Osteoblast (primary cell): Measurements from ENCODE around the gene MIEF1. TPM values are rescaled to one million over a fixed set of nuclear protein-coding genes. Genes with fewer than 3 reads are reported as not detected.

Source experiments
- DNase-seq: peaks from one replicate; pipeline ENCODE4 v3.0.0; 2011; ENCODE audit warnings: low spot score, mixed read lengths; ENCODE audit not compliant: insufficient read length; ENCODE audit errors: missing footprints
- H2AFZ ChIP-seq: 2 replicates; pipeline ENCODE4 v1.6.0; 2011; ENCODE audit warnings: mild to moderate bottlenecking, low read length
- H3K27ac ChIP-seq: 2 replicates; pipeline ENCODE4 v1.5.1; 2011; ENCODE audit warnings: mild to moderate bottlenecking, low read depth, low read length, moderate library complexity
- H3K27me3 ChIP-seq: 2 replicates; pipeline ENCODE4 v1.6.0; 2012; ENCODE audit warnings: mild to moderate bottlenecking, control low read depth, inconsistent platforms, low read length, moderate library complexity; ENCODE audit not compliant: insufficient read depth
- H3K36me3 ChIP-seq: 2 replicates; pipeline ENCODE4 v1.5.1; 2011; ENCODE audit warnings: mild to moderate bottlenecking, low read length, control low read depth, moderate library complexity; ENCODE audit not compliant: insufficient read depth
- H3K4me1 ChIP-seq: 2 replicates; pipeline ENCODE4 v1.5.1; 2011; ENCODE audit warnings: mild to moderate bottlenecking, low read length, control low read depth, moderate library complexity; ENCODE audit not compliant: insufficient read depth
- H3K4me2 ChIP-seq: 2 replicates; pipeline ENCODE4 v1.6.0; 2011; ENCODE audit warnings: mild to moderate bottlenecking, low read length; ENCODE audit not compliant: insufficient read depth
- H3K4me3 ChIP-seq: fragments of 200-600 bp; sonication (generic); 3 replicates; pipeline ENCODE4 v1.5.1; 2012; ENCODE audit warnings: mild to moderate bottlenecking, low read length, inconsistent platforms; ENCODE audit not compliant: insufficient read depth
- H3K79me2 ChIP-seq: 2 replicates; pipeline ENCODE4 v1.6.0; 2012; ENCODE audit warnings: mild to moderate bottlenecking, low read length, control low read depth, inconsistent platforms; ENCODE audit not compliant: insufficient read depth
- H3K9me3 ChIP-seq: 2 replicates; pipeline ENCODE4 v1.5.1; 2011; ENCODE audit warnings: low read depth, low read length, control low read depth
- H4K20me1 ChIP-seq: 2 replicates; pipeline ENCODE4 v1.6.0; 2012; ENCODE audit warnings: mild to moderate bottlenecking, low read length, control low read depth; ENCODE audit not compliant: insufficient read depth
- total RNA-seq: library from RNA; depleted of rRNA; stranded (reverse); fragments of >200 nt; gene quantifications from 2 replicates; pipeline ENCODE4 v1.2.3, GENCODE V29; 2012
- TF ChIP-seq, protein P1 (sequence below): IDR thresholded peaks from 2 replicates; pipeline ENCODE4 v1.5.1; 2011; ENCODE audit warnings: mild to moderate bottlenecking, low read depth, low read length, moderate library complexity; ENCODE audit errors: extremely low read depth

Gene MIEF1
- total RNA-seq, 1 donor = 23.5 TPM

DNA sequence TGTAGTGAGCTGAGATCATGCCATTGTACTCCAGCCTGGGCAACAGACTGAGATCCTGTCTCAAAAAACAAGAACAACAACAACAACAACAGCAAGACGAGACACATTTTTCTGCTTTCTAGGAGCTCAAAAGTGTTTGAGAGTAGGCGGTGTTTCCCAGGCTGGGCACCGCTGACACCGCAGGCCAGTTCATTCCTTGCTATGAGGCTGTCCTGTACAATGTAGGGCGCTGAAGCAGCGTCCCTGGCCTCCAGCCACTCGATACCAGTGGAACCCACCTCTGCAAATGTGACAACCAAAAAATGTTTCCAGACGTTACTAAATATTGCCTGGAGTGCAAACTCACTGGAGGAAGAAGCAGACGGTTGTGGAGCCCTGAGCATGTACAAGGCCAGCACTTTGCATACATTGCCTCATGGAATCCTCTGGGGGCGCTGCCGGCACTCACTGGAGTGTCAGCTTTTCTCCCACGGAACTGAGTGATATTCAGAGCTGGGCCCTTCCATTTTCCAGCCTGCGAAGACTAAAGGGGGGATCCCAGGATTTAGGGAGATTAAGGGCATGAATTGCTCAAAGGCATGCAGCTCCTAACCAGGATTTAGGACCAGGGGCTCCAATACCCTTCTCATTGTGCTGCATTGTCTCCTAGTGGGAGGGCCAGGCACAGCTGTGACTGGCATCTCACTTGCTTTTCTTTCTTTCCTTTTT lies 5.8 kb upstream of the MIEF1 start:
- no peak overlapping the region for H3K4me3 ChIP-seq
- no peak overlapping the region for H3K27ac ChIP-seq
- peak overlapping the region; percentile 81 for H2AFZ ChIP-seq
- H3K4me2 ChIP-seq = no peak overlapping the region
- no peaks in the 10 kb centered on the region for H3K9me3 ChIP-seq
- peak; percentile 88 for DNase-seq
- TF ChIP-seq, protein P1, sequence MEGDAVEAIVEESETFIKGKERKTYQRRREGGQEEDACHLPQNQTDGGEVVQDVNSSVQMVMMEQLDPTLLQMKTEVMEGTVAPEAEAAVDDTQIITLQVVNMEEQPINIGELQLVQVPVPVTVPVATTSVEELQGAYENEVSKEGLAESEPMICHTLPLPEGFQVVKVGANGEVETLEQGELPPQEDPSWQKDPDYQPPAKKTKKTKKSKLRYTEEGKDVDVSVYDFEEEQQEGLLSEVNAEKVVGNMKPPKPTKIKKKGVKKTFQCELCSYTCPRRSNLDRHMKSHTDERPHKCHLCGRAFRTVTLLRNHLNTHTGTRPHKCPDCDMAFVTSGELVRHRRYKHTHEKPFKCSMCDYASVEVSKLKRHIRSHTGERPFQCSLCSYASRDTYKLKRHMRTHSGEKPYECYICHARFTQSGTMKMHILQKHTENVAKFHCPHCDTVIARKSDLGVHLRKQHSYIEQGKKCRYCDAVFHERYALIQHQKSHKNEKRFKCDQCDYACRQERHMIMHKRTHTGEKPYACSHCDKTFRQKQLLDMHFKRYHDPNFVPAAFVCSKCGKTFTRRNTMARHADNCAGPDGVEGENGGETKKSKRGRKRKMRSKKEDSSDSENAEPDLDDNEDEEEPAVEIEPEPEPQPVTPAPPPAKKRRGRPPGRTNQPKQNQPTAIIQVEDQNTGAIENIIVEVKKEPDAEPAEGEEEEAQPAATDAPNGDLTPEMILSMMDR = peak; percentile 80
- peaks cover 24% of the 10 kb centered on the region for H3K4me1 ChIP-seq
- H3K27me3 ChIP-seq = no peaks in the 10 kb centered on the region
- no peaks in the 10 kb centered on the region for H4K20me1 ChIP-seq
- H3K79me2 ChIP-seq = no peaks in the 10 kb centered on the region
- H3K36me3 ChIP-seq = no peaks in the 10 kb centered on the region

DNA sequence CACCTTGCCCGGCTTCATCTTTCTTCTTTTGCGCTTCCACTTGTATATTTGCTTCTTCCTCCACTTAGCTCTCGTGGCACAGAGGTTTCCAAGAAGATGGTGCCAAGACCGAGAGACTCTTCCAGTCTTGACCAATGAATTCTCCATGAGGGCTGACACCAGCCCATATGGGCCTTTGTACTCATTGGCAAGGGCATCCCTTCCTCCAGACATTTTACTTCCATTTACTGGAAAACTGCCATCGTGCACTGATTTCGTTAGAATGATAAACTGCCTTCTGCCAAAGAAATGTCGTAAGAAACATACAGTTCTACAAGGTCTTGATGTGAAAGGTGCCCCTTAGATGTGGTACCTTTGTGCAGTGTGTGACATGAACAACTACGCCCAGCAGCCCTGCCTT lies 4.7 kb upstream of the MIEF1 start:
- Histone ChIP-seq H3K36me3 (no peaks in the 10 kb centered on the region), H2AFZ (no peak overlapping the region), H3K27ac (no peak overlapping the region), H4K20me1 (no peaks in the 10 kb centered on the region), H3K9me3 (no peaks in the 10 kb centered on the region), H3K27me3 (no peaks in the 10 kb centered on the region), H3K4me1 (peaks cover 31% of the 10 kb centered on the region), H3K4me3 (no peak overlapping the region), H3K4me2 (no peak overlapping the region), H3K79me2 (peaks cover 3% of the 10 kb centered on the region)
- peak; percentile 9 for DNase-seq
- TF ChIP-seq, protein P1 = no peak

DNA sequence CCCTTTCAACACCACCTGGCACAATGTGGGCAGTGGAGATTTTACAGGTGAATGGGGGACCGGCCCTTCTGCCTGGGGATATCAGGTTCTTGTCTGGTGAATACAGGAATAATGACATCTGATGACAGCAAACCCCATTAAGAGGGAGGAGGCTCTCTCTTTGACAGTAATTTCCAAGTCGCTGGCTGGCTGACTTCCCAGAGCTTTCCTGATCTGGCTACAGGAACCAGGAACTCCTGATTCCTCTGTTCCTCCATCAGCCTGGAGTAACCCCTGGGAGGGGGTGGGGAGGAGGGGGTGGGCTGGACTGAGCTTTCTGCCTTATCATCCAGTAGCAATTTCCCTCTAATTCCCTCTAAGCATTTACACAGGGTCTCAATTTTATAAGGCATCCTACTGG lies 3.7 kb upstream of the MIEF1 start:
- H3K4me1 ChIP-seq = peaks cover 37% of the 10 kb centered on the region
- no peak overlapping the region for H3K4me3 ChIP-seq
- peaks cover 13% of the 10 kb centered on the region for H3K79me2 ChIP-seq
- H3K9me3 ChIP-seq = no peaks in the 10 kb centered on the region
- H3K4me2 ChIP-seq = no peak overlapping the region
- H3K36me3 ChIP-seq = no peaks in the 10 kb centered on the region
- DNase-seq = no peak
- peaks cover 5% of the 10 kb centered on the region for H4K20me1 ChIP-seq
- no peak overlapping the region for H3K27ac ChIP-seq
- H2AFZ ChIP-seq = no peak overlapping the region
- H3K27me3 ChIP-seq = no peaks in the 10 kb centered on the region
- TF ChIP-seq, protein P1 = no peak

DNA sequence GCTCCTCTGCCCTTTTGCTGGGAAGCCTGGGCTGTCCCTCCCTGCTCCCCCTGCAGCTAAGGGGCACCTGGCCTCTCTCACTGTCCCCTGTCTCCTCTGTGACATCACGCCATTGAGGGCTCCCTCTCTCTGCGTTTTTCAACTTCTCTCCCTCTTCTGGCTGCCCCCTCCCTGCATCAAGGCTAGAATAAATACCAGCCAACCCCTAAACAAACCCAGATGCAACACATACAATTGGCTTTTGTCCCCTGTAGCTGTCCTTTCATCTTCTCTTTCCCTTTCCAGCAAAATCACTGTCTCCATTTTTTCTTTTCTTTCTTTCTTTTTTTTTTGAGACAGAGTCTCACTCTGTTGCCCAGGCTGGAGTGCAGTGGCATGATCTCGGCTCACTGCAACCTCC lies 3.3 kb upstream of the MIEF1 start:
- Histone ChIP-seq H3K4me3 (no peak overlapping the region), H3K79me2 (peaks cover 17% of the 10 kb centered on the region), H3K4me2 (no peak overlapping the region), H3K4me1 (peaks cover 37% of the 10 kb centered on the region), H3K27me3 (no peaks in the 10 kb centered on the region), H3K27ac (no peak overlapping the region), H4K20me1 (peaks cover 9% of the 10 kb centered on the region), H3K9me3 (no peaks in the 10 kb centered on the region), H3K36me3 (no peaks in the 10 kb centered on the region), H2AFZ (no peak overlapping the region)
- TF ChIP-seq, protein P1 = no peak
- peak; percentile 15 for DNase-seq
